HepG2 (cell line): ENCODE measurements around the gene DHX8. TPM values are rescaled to one million over a fixed set of nuclear protein-coding genes. Genes with fewer than 3 reads are reported as not detected.
A peak's percentile ranks its signal among the peaks of the same experiment; 100 is the strongest.

Experiments
- ARHGAP35 ChIP-seq: sonication (generic); formaldehyde crosslinking; IDR thresholded peaks from 2 replicates; pipeline ENCODE4 v1.9.0; 2022; ENCODE audit warnings: mild to moderate bottlenecking, inconsistent platforms, moderate library complexity, missing genetic modification reagents, borderline replicate concordance
- ELF1 ChIP-seq: sonication (generic); formaldehyde crosslinking; IDR thresholded peaks from 2 replicates; pipeline ENCODE4 v1.4.0; 2020; ENCODE audit warnings: missing genetic modification reagents
- HNRNPK ChIP-seq: fragments of 200-400 bp; formaldehyde crosslinking; IDR thresholded peaks from 2 replicates; pipeline ENCODE4 v1.6.1; 2018; ENCODE audit warnings: low read length, low read depth, moderate library complexity, mild to moderate bottlenecking; ENCODE audit not compliant: poor library complexity, severe bottlenecking
- KLF11 ChIP-seq: IDR thresholded peaks from 2 replicates; pipeline ENCODE4 v1.6.1; 2016; ENCODE audit warnings: missing compliant biosample characterization
- KLF15 ChIP-seq: sonication (generic); formaldehyde crosslinking; IDR thresholded peaks from 2 replicates; pipeline ENCODE4 v1.8.1; 2023; ENCODE audit warnings: borderline replicate concordance, mild to moderate bottlenecking, inconsistent platforms, missing genetic modification reagents, mixed read lengths
- MLLT10 ChIP-seq: sonication (generic); formaldehyde crosslinking; IDR thresholded peaks from 2 replicates; pipeline ENCODE4 v1.4.0; 2020; ENCODE audit warnings: missing genetic modification reagents
- MYNN ChIP-seq: sonication (generic); formaldehyde crosslinking; IDR thresholded peaks from 2 replicates; pipeline ENCODE4 v1.4.0; 2020; ENCODE audit warnings: mild to moderate bottlenecking, low read depth, missing genetic modification reagents
- RFXANK ChIP-seq: IDR thresholded peaks from 2 replicates; pipeline ENCODE4 v1.6.1; 2016
- SP5 ChIP-seq: IDR thresholded peaks from 2 replicates; pipeline ENCODE4 v1.6.1; 2016; ENCODE audit warnings: low read depth, borderline replicate concordance
- XBP1 ChIP-seq: sonication (generic); formaldehyde crosslinking; IDR thresholded peaks from 2 replicates; pipeline ENCODE4 v1.5.0; 2020; ENCODE audit warnings: missing genetic modification reagents
- ZNF180 ChIP-seq: sonication (generic); formaldehyde crosslinking; IDR thresholded peaks from 2 replicates; pipeline ENCODE4 v1.4.0; 2020; ENCODE audit warnings: low read depth, missing genetic modification reagents, borderline replicate concordance
- ZNF547 ChIP-seq: sonication (generic); formaldehyde crosslinking; IDR thresholded peaks from 2 replicates; pipeline ENCODE4 v1.5.1; 2020; ENCODE audit warnings: mild to moderate bottlenecking, missing genetic modification reagents
- ZNF569 ChIP-seq: sonication (generic); formaldehyde crosslinking; IDR thresholded peaks from 2 replicates; pipeline ENCODE4 v1.5.0; 2020; ENCODE audit warnings: mild to moderate bottlenecking, missing genetic modification reagents, moderate library complexity, borderline replicate concordance
- polyA plus RNA-seq, 8 experiments: library from polyadenylated mRNA; depleted of rRNA in 3 of 8; stranded (reverse) in 7 of 8; unstranded in 1 of 8; fragments of >200 nt; fragmentation: Illumina TruSeq in 4 of 8; extraction: Trizol in 4 of 8; gene quantifications; 2 replicates each; pipeline versions ENCODE4 v1.2.1 to v1.2.3, GENCODE V29; 2011 to 2016; ENCODE audit warnings: low read depth in 4 of 8, missing spikeins in 1 of 8, mixed read lengths in 1 of 8; ENCODE audit not compliant: insufficient read depth in 1 of 8
- total RNA-seq, 5 experiments: library from RNA; depleted of rRNA; stranded (reverse); fragments of >200 nt; fragmentation: Illumina TruSeq; extraction: Trizol; gene quantifications; 2 replicates each; pipeline ENCODE4 v1.2.3, GENCODE V29; 2016; ENCODE audit warnings: low read depth in 1 of 5
- TF ChIP-seq, protein P1 (sequence below): sonication (generic); formaldehyde crosslinking; IDR thresholded peaks from 2 replicates; pipeline ENCODE4 v1.8.1; 2022; ENCODE audit warnings: low read depth, mild to moderate bottlenecking, missing genetic modification reagents
- TF ChIP-seq, protein P2 (sequence below): sonication (generic); formaldehyde crosslinking; IDR thresholded peaks from 2 replicates; pipeline ENCODE4 v1.4.0; 2020; ENCODE audit warnings: missing genetic modification reagents
- TF ChIP-seq, protein P3 (sequence below): sonication (generic); formaldehyde crosslinking; IDR thresholded peaks from 2 replicates; pipeline ENCODE4 v1.4.0; 2020; ENCODE audit warnings: missing genetic modification reagents, mild to moderate bottlenecking, borderline replicate concordance
- TF ChIP-seq, protein P4 (sequence below): IDR thresholded peaks from 2 replicates; pipeline ENCODE4 v1.6.1; 2012; ENCODE audit warnings: low read depth, low read length, improper control_type of control experiment

Gene DHX8
- total and polyA plus RNA-seq, 2 of the 13 experiments (the other 11 are each of a cell fraction or from before 2014, with no cell fraction given), result 24.8 to 48.9 TPM

DNA sequence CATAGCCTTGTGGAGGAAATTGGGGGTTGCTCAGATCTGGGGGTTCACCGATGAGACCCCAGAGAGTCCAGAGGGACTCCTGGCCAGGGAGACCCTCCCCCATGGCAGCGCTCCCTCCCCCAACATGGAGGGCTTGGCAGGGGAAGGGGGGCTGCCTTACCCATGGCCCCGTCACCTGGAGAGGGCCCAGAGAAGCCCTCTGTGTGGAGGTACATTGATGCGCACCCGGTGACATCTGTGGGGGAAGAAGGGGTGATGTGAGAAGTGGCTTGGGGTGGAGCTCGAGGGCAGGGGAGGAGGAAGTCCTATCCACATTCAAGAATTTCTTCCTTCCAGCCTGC lies 46.1 kb downstream of the DHX8 start (continued):
- TF ChIP-seq, protein P1, sequence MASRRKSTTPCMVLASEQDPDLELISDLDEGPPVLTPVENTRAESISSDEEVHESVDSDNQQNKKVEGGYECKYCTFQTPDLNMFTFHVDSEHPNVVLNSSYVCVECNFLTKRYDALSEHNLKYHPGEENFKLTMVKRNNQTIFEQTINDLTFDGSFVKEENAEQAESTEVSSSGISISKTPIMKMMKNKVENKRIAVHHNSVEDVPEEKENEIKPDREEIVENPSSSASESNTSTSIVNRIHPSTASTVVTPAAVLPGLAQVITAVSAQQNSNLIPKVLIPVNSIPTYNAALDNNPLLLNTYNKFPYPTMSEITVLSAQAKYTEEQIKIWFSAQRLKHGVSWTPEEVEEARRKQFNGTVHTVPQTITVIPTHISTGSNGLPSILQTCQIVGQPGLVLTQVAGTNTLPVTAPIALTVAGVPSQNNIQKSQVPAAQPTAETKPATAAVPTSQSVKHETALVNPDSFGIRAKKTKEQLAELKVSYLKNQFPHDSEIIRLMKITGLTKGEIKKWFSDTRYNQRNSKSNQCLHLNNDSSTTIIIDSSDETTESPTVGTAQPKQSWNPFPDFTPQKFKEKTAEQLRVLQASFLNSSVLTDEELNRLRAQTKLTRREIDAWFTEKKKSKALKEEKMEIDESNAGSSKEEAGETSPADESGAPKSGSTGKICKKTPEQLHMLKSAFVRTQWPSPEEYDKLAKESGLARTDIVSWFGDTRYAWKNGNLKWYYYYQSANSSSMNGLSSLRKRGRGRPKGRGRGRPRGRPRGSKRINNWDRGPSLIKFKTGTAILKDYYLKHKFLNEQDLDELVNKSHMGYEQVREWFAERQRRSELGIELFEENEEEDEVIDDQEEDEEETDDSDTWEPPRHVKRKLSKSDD (CRISPR knock-in tag), result no peak
- TF ChIP-seq ZNF569 (CRISPR knock-in tag) (no peak), XBP1 (no peak), MYNN (CRISPR knock-in tag) (no peak), MLLT10 (CRISPR knock-in tag) (no peak), KLF11 (CRISPR knock-in tag) (no peak), HNRNPK (peak; percentile 38), KLF15 (no peak), RFXANK (CRISPR knock-in tag) (no peak), ARHGAP35 (no peak), ZNF547 (no peak), ZNF180 (CRISPR knock-in tag) (no peak), SP5 (CRISPR knock-in tag) (no peak), ELF1 (no peak)
- TF ChIP-seq, protein P2, sequence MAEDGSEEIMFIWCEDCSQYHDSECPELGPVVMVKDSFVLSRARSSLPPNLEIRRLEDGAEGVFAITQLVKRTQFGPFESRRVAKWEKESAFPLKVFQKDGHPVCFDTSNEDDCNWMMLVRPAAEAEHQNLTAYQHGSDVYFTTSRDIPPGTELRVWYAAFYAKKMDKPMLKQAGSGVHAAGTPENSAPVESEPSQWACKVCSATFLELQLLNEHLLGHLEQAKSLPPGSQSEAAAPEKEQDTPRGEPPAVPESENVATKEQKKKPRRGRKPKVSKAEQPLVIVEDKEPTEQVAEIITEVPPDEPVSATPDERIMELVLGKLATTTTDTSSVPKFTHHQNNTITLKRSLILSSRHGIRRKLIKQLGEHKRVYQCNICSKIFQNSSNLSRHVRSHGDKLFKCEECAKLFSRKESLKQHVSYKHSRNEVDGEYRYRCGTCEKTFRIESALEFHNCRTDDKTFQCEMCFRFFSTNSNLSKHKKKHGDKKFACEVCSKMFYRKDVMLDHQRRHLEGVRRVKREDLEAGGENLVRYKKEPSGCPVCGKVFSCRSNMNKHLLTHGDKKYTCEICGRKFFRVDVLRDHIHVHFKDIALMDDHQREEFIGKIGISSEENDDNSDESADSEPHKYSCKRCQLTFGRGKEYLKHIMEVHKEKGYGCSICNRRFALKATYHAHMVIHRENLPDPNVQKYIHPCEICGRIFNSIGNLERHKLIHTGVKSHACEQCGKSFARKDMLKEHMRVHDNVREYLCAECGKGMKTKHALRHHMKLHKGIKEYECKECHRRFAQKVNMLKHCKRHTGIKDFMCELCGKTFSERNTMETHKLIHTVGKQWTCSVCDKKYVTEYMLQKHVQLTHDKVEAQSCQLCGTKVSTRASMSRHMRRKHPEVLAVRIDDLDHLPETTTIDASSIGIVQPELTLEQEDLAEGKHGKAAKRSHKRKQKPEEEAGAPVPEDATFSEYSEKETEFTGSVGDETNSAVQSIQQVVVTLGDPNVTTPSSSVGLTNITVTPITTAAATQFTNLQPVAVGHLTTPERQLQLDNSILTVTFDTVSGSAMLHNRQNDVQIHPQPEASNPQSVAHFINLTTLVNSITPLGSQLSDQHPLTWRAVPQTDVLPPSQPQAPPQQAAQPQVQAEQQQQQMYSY (CRISPR knock-in tag), result no peak
- TF ChIP-seq, protein P3, sequence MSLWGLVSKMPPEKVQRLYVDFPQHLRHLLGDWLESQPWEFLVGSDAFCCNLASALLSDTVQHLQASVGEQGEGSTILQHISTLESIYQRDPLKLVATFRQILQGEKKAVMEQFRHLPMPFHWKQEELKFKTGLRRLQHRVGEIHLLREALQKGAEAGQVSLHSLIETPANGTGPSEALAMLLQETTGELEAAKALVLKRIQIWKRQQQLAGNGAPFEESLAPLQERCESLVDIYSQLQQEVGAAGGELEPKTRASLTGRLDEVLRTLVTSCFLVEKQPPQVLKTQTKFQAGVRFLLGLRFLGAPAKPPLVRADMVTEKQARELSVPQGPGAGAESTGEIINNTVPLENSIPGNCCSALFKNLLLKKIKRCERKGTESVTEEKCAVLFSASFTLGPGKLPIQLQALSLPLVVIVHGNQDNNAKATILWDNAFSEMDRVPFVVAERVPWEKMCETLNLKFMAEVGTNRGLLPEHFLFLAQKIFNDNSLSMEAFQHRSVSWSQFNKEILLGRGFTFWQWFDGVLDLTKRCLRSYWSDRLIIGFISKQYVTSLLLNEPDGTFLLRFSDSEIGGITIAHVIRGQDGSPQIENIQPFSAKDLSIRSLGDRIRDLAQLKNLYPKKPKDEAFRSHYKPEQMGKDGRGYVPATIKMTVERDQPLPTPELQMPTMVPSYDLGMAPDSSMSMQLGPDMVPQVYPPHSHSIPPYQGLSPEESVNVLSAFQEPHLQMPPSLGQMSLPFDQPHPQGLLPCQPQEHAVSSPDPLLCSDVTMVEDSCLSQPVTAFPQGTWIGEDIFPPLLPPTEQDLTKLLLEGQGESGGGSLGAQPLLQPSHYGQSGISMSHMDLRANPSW, result no peak
- TF ChIP-seq, protein P4, sequence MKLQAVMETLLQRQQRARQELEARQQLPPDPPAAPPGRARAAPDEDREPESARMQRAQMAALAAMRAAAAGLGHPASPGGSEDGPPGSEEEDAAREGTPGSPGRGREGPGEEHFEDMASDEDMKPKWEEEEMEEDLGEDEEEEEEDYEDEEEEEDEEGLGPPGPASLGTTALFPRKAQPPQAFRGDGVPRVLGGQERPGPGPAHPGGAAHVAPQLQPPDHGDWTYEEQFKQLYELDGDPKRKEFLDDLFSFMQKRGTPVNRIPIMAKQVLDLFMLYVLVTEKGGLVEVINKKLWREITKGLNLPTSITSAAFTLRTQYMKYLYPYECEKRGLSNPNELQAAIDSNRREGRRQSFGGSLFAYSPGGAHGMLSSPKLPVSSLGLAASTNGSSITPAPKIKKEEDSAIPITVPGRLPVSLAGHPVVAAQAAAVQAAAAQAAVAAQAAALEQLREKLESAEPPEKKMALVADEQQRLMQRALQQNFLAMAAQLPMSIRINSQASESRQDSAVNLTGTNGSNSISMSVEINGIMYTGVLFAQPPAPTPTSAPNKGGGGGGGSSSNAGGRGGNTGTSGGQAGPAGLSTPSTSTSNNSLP, result no peak
